ENCODE results near the gene CDC6. TPM values are rescaled to one million over a fixed set of nuclear protein-coding genes. Genes with fewer than 3 reads are reported as not detected.
A peak's percentile ranks its signal among the peaks of the same experiment; 100 is the strongest.

CDC6 gene
- total RNA-seq, 6 donors from 2014 or later, result 1.1 to 5.1 (median 2.3) TPM

DNA sequence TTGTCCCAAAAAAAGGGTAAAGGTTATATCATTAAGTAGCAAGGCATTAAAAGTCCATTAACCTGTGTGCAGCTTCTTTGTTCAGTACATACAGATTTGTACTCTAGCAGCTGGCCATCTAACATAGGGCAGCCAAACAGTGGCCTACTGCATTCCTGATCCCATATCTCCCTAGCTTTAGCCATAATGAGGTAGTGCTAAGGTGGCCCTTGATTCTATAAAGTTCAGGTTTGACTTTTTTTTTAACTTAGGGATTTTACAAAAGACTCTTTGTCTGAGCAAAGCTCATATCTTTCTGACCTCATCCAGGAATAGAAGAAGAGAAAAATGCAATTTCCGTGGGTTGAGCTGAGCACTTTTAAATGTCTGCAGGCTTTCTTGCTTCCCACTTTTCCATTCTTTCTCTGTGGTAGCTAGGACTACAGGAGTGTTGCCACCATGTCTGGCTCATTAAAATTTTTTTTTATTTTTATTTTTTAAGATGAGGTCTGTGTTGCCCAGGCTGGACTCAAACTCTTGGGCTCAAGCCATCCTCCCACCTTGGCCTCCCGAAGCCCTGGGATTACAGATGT lies 19.5 kb upstream of the CDC6 start:
- 90 to 92% methylated on average over 2 of the region's 2 CpGs for WGBS, 2 donors
- Histone ChIP-seq H3K27me3 (no peaks in the 10 kb centered on the region), H3K36me3 (peaks cover 18 to 86% (median 46%) of the 10 kb centered on the region in 4 donors), H3K4me3 (no peak overlapping the region), H3K4me1 (no peaks in the 10 kb centered on the region), H3K9me3 (no peaks in the 10 kb centered on the region), H3K27ac (no peak overlapping the region)
- DNase-seq (no peak), ATAC-seq (ENCODE audit: low FRiP score in 2 of 2) (no peak)
- TF ChIP-seq, protein P1, sequence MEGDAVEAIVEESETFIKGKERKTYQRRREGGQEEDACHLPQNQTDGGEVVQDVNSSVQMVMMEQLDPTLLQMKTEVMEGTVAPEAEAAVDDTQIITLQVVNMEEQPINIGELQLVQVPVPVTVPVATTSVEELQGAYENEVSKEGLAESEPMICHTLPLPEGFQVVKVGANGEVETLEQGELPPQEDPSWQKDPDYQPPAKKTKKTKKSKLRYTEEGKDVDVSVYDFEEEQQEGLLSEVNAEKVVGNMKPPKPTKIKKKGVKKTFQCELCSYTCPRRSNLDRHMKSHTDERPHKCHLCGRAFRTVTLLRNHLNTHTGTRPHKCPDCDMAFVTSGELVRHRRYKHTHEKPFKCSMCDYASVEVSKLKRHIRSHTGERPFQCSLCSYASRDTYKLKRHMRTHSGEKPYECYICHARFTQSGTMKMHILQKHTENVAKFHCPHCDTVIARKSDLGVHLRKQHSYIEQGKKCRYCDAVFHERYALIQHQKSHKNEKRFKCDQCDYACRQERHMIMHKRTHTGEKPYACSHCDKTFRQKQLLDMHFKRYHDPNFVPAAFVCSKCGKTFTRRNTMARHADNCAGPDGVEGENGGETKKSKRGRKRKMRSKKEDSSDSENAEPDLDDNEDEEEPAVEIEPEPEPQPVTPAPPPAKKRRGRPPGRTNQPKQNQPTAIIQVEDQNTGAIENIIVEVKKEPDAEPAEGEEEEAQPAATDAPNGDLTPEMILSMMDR (IDR thresholded peaks at IDR 0.05), result no peak
- TF ChIP-seq EP300 (IDR thresholded peaks at IDR 0.05), result no peak
- TF ChIP-seq POLR2A (IDR thresholded peaks at IDR 0.05), result no peak
- no peak for TF ChIP-seq POLR2AphosphoS5 (IDR thresholded peaks at IDR 0.05)

DNA sequence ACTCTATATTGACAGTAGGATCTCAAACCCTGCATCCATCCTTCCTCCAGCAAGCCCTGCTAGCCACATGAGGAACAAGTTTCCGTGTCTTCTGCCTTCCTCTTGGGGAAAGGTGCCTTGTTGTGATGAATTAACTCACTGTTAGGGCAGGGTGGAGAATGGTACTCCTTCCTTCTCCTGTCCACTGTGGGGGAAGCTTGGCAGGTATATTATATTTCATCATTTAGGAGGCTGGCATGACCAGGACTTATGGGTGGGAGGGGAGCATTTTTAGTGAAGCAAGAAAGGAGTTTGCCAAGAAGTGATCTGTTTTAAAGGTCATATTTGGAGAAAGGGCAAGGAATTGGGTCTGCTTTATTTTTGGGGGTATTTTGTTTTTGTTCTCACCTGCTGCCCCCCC lies 9.3 kb upstream of the CDC6 start:
- TF ChIP-seq POLR2AphosphoS5 (IDR thresholded peaks at IDR 0.05) (no peak), EP300 (IDR thresholded peaks at IDR 0.05) (no peak), POLR2A (IDR thresholded peaks at IDR 0.05) (no peak)
- TF ChIP-seq, protein P1 (IDR thresholded peaks at IDR 0.05), result no peak
- DNase-seq, result no peak
- H3K36me3 ChIP-seq, result peaks cover 39 to 93% (median 71%) of the 10 kb centered on the region in 4 donors
- H3K4me1 ChIP-seq, result peaks cover 0 to 3% (median under 1%) of the 10 kb centered on the region in 4 donors
- 90 to 100% methylated on average over 1 of the region's 1 CpG for WGBS, 2 donors
- no peaks in the 10 kb centered on the region for H3K9me3 ChIP-seq
- H3K27me3 ChIP-seq, result no peaks in the 10 kb centered on the region
- no peak for ATAC-seq (ENCODE audit: low FRiP score in 2 of 2)
- H3K4me3 ChIP-seq, result no peak overlapping the region
- H3K27ac ChIP-seq, result no peak overlapping the region

DNA sequence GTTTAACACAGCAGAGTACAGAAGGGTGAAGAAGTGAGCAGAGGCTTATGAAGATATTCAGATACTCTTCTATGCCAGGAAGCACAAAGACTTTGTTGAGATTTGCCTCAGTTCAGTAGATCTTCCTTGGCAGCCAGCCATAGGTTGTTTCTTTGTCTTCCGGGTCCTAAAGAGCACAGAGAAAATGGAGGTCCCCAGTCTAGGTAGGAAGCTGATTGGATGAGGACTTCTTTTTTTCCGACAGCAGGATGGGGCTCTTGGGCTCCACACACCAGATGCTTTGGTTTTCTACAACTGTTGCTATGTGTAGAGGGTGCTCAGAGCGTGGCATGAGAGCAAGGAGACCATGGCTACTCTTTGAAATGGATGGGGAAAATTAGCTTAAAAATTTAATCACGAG lies 8.3 kb upstream of the CDC6 start:
- ATAC-seq (ENCODE audit: low FRiP score in 2 of 2) (no peak), DNase-seq (no peak)
- TF ChIP-seq, protein P1 (IDR thresholded peaks at IDR 0.05), result no peak
- TF ChIP-seq EP300 (IDR thresholded peaks at IDR 0.05), result no peak
- TF ChIP-seq POLR2A (IDR thresholded peaks at IDR 0.05), result no peak
- no peak for TF ChIP-seq POLR2AphosphoS5 (IDR thresholded peaks at IDR 0.05)
- Histone ChIP-seq H3K27me3 (no peaks in the 10 kb centered on the region), H3K36me3 (peaks cover 34 to 83% (median 62%) of the 10 kb centered on the region in 4 donors), H3K4me1 (peaks cover under 1 to 11% (median 8%) of the 10 kb centered on the region in 4 donors), H3K9me3 (no peaks in the 10 kb centered on the region), H3K4me3 (no peak overlapping the region), H3K27ac (no peak overlapping the region)
- WGBS, 2 donors, result 82 to 88% methylated on average over 4 of the region's 4 CpGs

DNA sequence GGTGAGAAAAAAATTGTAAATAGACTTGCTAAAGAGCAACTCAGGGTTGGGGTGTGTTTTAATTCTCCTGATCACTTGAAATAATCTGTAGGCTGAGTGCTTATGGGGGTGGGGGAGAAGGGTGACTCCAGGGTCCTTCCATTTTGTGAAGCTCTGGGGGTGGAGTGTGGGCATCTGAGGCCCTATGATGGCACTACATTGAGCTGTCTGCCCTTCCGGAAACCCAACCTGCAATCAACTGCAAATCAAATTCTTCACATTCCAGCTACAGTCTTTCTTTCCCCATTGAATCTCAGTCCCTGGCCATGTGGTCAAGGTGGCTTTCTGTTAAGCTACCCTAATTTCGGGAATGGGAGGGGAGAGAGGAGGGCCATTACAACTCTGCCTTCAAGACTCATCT lies 6.0 kb upstream of the CDC6 start:
- Histone ChIP-seq H3K4me3 (no peak overlapping the region), H3K27me3 (no peaks in the 10 kb centered on the region), H3K27ac (no peak overlapping the region), H3K4me1 (peaks cover 7 to 18% (median 13%) of the 10 kb centered on the region in 4 donors), H3K9me3 (no peaks in the 10 kb centered on the region), H3K36me3 (peaks cover 27 to 61% (median 50%) of the 10 kb centered on the region in 4 donors)
- ATAC-seq (ENCODE audit: low FRiP score in 2 of 2), result no peak
- TF ChIP-seq POLR2AphosphoS5 (IDR thresholded peaks at IDR 0.05), result no peak
- TF ChIP-seq, protein P1 (IDR thresholded peaks at IDR 0.05), result no peak
- TF ChIP-seq EP300 (IDR thresholded peaks at IDR 0.05), result no peak
- no peak for DNase-seq
- WGBS, 2 donors, result 63 to 84% methylated on average over 2 of the region's 2 CpGs

DNA sequence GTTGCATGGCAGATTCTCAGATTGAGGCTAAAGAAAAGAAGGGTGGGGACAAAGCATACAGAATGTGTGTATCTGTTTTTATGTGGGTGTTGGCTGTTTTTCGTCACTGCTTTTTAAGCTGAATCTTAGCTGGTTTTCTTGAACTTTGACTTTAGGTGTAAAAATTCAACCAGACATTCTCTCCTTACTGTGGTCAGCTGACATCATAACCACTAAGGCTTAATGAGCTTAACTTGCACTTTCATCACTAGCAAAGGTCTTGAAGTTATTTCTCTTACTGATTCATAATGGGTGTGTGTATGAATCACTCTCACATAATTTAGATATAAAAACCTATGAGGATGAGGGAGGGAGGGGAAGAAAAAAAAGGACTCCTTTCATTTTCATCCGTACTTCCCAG lies 4.0 kb upstream of the CDC6 start:
- Histone ChIP-seq H3K27ac (peak overlapping the region; percentile 38 to 61 (median 47)), H3K27me3 (no peaks in the 10 kb centered on the region), H3K4me3 (no peak overlapping the region), H3K36me3 (peaks cover 18 to 41% (median 30%) of the 10 kb centered on the region in 4 donors), H3K4me1 (peaks cover 16 to 27% (median 20%) of the 10 kb centered on the region in 4 donors), H3K9me3 (no peaks in the 10 kb centered on the region)
- 56 to 66% methylated on average over 2 of the region's 2 CpGs for WGBS, 2 donors
- TF ChIP-seq POLR2A (IDR thresholded peaks at IDR 0.05), result no peak
- no peak for TF ChIP-seq EP300 (IDR thresholded peaks at IDR 0.05)
- TF ChIP-seq, protein P1 (IDR thresholded peaks at IDR 0.05), result no peak
- TF ChIP-seq POLR2AphosphoS5 (IDR thresholded peaks at IDR 0.05), result no peak
- peak in 1 of 2 donors; percentile 73 for ATAC-seq (ENCODE audit: low FRiP score in 2 of 2)
- no peak for DNase-seq
